Uterus (tissue), 2 donors: ENCODE results near the gene PDE4B.

Experiments
- CTCF ChIP-seq, 4 experiments: fragments of 200-600 bp in 2 of 4; fragments of 450-650 bp in 2 of 4; sonication (generic) in 2 of 4; IDR thresholded peaks; one replicate each; pipeline ENCODE4 v1.5.1; 2016 to 2019; ENCODE audit warnings: antibody characterized with exemption in 4 of 4, mild to moderate bottlenecking in 2 of 4, moderate library complexity in 1 of 4
- POLR2A ChIP-seq, 2 donors: fragments of 450-650 bp; IDR thresholded peaks; one replicate each; pipeline ENCODE4 v1.6.1; 2016; ENCODE audit warnings: antibody characterized with exemption in 2 of 2, mild to moderate bottlenecking in 1 of 2, moderate library complexity in 1 of 2

GRCh38 chr1:66041654-66042053 is 249.0 kb downstream of the PDE4B start:
- TF ChIP-seq POLR2A (IDR thresholded peaks at IDR 0.05): no peak
- no peak for TF ChIP-seq CTCF (IDR thresholded peaks at IDR 0.05)
